Activated CD8-positive, alpha-beta memory T cell treated with anti-CD3 and anti-CD28 coated beads for 4 hours (primary cell): ENCODE data around the gene SDK2.

Experiments used
- DNase-seq, 2 donors: peaks; one replicate each; pipeline ENCODE4 v3.0.0-alpha.2; 2020; ENCODE audit warnings: low read depth in 2 of 2

The SDK2 gene

GRCh38 chr17:73506470-73507435 lies 137.5 kb downstream of the SDK2 start:
- no peak for DNase-seq

GRCh38 chr17:73503560-73503959 lies 140.7 kb downstream of the SDK2 start:
- no peak for DNase-seq

GRCh38 chr17:73500414-73500999 lies 143.7 kb downstream of the SDK2 start:
- no peak for DNase-seq

- DNase-seq: no peak
These were observed 145.2 kb downstream of the SDK2 start for GRCh38 chr17:73498886-73499554.

GRCh38 chr17:73498176-73498575 lies 146.1 kb downstream of the SDK2 start:
- DNase-seq: no peak

- no peak for DNase-seq
These were observed 146.5 kb downstream of the SDK2 start for GRCh38 chr17:73497721-73498120.

- DNase-seq: no peak
These were observed 148.0 kb downstream of the SDK2 start for GRCh38 chr17:73496232-73496631.

- DNase-seq: no peak
These were observed 148.6 kb downstream of the SDK2 start for GRCh38 chr17:73495641-73496040.

- DNase-seq: no peak
These were observed 149.3 kb downstream of the SDK2 start for GRCh38 chr17:73494950-73495349.

- no peak for DNase-seq
These were observed 150.0 kb downstream of the SDK2 start for GRCh38 chr17:73493956-73494926.

GRCh38 chr17:73492821-73493814 lies 151.1 kb downstream of the SDK2 start:
- no peak for DNase-seq

- DNase-seq: no peak
These were observed 152.0 kb downstream of the SDK2 start for GRCh38 chr17:73492125-73492820.

- no peak for DNase-seq
These were observed 152.6 kb downstream of the SDK2 start for GRCh38 chr17:73491648-73492047.

- DNase-seq: no peak
These were observed 153.4 kb downstream of the SDK2 start for GRCh38 chr17:73490851-73491250.

GRCh38 chr17:73489991-73490390 lies 154.3 kb downstream of the SDK2 start:
- DNase-seq: no peak

GRCh38 chr17:73489333-73489732 lies 154.9 kb downstream of the SDK2 start:
- DNase-seq: no peak

- DNase-seq: no peak
These were observed 159.1 kb downstream of the SDK2 start for GRCh38 chr17:73485130-73485529.

- DNase-seq: no peak
These were observed 161.4 kb downstream of the SDK2 start for GRCh38 chr17:73482894-73483293.

GRCh38 chr17:73482251-73482716 lies 162.0 kb downstream of the SDK2 start:
- no peak for DNase-seq
